ENCODE data around the gene MRPL10.
A peak's percentile ranks its signal among the peaks of the same experiment; 100 is the strongest.

MRPL10 gene

DNA sequence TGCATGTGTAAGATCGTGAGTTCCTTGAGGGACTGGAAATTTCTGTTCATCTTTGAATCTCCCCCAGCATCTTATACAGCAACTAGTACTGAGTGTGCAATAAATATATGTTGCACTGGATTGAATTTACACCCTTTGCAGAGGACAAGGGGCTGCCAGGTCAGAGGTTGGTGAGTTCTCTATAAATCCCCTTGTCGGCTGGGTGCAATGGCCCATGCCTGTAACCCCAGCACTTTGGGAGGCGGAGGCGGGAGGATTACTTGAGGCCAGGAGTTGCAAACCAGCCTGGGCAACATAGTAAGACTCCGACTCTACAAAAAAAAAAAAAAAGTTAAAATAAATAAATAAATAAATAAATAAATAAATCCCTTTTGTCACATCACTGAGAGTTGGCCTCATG, 29.0 kb upstream of the MRPL10 start:
- no peak for DNase-seq

GRCh38 chr17:47857551-47858455, 26.5 kb upstream of the MRPL10 start:
- no peak for DNase-seq

DNA sequence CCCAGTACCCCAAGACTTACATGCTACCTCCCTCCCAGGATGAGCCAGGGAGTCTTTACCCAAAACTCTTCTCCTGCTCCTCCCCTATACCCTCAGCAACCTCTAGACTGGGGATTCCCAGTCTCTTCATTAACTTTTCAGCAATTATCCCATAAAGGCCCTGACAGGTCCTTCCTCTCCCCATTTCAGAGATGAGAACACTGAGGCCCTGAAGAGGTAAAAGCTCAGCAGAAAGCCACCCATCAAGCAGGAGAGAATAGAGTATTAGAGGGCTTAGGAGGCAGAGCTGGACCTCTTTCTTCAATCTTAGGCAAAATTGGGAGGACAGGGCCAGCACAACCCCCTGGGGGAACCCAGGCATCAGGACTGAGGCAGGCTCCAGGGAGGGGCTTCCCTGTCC, 25.5 kb upstream of the MRPL10 start:
- no peak for DNase-seq

- no peak for DNase-seq
These were observed 24.4 kb upstream of the MRPL10 start for GRCh38 chr17:47855737-47856136.

DNA sequence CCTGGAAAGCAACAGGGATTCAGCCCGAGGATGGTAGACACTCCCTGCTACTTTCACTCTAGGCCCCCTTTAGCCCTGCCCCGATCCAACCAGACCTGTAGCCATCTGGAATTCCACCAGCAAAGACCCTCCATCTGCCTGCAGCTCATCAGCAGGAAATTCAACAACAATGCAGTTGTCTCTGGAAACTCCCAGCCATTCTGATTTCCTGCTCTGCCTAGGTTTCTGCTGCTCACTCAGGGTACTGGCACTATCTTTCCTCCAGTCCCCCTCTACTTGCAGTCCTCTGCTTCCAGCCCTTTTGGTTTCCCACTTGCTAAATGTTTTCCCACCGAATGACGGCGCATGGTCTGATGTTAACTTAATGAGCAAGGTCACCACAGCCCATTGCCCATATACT, 22.3 kb upstream of the MRPL10 start:
- no peak for DNase-seq

GRCh38 chr17:47852113-47852949, 21.0 kb upstream of the MRPL10 start:
- DNase-seq, result no peak

DNA sequence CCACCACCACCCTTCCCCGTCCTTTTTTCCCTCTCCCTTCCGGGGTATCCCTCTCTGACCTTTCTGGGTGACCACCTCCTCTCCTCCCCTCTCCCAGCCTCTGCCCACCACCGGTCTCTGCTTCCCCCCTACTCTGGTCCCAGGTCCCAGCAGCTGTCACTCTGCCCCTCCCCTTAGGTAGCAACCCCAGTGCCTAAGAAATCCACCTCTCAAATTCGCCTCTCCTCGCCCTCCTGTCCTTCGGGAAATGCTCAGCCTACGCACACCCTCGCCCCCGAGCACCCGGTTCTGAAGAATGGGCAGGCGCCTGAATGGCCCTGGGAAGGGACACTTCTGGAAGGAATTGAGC, 20.4 kb upstream of the MRPL10 start:
- DNase-seq, result no peak

DNA sequence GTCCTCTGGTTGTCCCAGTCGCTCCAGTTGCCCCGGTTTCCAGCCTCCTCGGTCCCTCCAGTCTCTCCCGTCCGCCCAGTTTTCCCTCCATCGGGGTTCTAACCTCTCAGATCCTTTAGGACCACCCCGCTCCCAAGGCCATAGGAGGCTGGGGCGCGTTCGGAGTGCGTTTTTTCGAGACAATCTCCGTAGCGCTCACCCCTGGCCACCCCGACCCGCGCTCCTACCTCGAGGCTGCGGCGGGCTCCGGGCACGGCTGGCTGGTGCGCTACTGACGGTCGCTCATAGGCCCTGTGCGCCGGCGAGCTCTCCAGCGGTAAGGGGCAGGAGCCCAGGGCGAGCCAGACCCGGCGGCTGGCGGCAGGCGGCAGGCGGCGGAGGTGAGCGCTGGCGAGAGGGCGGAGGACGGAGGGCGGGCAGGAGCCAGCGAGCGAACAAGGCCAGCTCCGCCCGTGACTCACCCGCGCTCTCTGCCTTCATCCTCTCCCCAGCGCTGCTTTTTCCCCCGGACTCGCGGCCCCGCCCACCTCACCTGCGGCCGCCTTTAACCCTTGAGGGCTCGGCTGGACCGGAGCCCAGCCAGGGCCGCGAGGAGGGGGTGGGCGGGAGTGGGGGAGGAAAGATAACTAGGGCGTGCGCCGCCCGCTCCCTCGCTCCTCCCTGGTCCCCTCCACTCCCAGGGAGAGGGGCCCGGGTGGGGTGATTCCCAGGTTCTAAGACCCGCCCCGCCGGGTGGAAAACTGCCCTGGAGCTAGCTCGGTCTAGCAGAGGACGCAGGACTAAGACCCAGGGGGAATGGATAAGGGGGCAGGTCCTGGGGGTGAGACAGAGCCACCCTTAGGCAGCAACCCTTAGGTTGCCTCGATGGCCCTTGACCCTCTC, 19.6 kb upstream of the MRPL10 start, which contains the start of gene SP6:
Gene SP6, minus strand, starts transcription at position 472 of the 882 bp plus-strand sequence. CDS start 2,734 bp downstream, outside the sequence.
- DNase-seq, result peak in 2 of 51 donors; percentile 6 to 7

DNA sequence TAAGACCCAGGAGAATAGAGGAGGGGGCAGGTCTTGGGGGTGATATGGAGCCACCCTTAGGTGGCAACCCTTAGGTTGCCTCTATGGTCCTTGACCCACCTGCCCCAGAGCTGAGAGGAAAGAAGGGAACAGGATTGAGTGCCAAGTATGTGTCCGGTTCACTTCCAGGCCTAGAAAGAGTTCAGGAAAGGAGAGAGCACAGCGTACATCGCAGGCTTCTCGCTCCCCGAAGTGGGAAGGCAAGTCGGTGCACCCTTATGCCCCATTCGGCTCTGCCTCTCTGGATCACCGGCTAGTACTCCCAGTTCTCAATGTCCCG, 19.0 kb upstream of the MRPL10 start:
- DNase-seq, result no peak

DNA sequence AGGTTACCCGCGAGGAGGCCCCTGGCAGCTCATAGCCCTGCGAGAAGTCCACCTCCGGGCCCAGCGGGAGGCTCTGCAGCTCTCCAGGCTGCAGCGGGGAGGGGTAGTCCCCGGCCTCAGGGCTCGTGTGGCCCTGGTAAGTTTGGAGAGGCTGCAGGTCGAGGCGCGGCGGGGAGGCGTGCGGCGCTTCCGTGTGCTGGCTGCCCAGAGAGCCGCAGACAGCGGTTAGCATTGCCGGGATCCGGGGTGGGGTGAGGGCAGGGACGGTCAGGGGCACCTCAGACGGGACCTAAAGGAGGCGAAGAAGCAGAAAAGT, 16.8 kb upstream of the MRPL10 start:
- no peak for DNase-seq

GRCh38 chr17:47847341-47848197, 16.2 kb upstream of the MRPL10 start:
- no peak for DNase-seq

- DNase-seq, result no peak
These were observed 15.5 kb upstream of the MRPL10 start for GRCh38 chr17:47846716-47847340.

GRCh38 chr17:47845716-47846075, 14.4 kb upstream of the MRPL10 start:
- DNase-seq, result no peak

- no peak for DNase-seq
These were observed 13.7 kb upstream of the MRPL10 start for GRCh38 chr17:47844814-47845715.

DNA sequence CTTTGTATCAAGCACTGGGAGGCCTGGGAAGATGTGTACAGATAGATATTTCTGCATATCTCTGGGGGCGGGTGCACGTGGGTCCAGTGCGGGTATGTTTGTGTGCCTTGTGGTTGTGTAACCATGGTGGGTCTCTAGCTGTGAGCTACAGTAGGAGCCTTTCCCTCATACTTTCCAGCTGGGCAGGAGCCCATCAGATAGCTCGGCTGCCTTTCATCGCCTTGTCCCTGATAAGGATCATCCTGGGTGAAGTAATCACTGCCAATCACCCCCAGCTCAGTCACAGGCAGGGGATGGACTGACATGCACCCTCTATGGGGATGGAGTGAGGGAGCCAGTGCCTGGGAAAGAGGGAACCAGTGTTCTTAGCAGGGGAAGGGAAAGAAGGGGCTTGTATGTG, 12.9 kb upstream of the MRPL10 start:
- no peak for DNase-seq

- DNase-seq, result no peak
These were observed 12.0 kb upstream of the MRPL10 start for GRCh38 chr17:47843391-47843730.

DNA sequence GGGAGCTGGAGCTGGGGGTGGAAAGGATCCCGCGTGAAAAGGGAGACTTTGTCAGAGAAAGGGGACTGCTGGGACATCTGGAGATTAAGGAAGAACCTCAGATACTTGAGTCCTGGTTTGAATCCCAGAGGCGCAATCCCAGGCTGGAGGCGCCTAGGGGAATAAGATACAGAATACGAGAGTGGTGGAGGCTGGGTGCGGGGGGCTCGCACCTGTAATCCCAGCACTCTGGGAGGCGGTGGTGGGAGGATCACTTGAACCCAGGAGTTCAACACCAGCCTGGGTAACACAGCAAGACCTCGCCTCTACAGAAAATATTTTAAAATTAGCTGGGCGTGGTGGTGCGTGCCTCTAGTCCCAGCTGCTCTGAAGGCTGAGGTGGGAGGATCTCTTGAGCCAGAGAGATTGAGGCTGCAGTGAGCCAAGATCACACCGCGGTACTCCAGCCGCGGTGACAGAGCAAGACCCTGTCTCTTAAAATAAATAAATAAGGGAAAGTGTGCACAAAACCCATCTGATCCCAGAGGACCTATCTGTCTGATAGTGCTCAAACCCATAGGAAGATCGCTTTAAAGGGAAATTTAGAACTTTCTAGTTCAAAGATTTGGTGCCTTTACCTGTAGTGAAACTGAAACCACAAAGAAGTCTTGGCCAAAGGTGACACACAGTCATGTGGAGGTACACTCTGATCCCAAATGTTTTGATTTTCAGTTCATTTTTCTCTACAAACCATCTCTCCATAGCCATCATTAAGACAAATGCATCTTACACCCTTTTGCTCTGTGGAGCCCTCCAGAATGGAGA, 10.3 kb upstream of the MRPL10 start:
- DNase-seq, result no peak

GRCh38 chr17:47840742-47841487, 9.6 kb upstream of the MRPL10 start, which contains the start of gene SCRN2:
Gene SCRN2, minus strand, starts transcription at chr17:47841273. Its CDS starts 430 bp downstream, at chr17:47840843.
- DNase-seq, result peak; percentile 23 to 89 (median 75)

Data from hypothalamus (tissue), 51 donors.